Measurements from ENCODE around the gene SPAG6. TPM values are rescaled to one million over a fixed set of nuclear protein-coding genes. Genes with fewer than 3 reads are reported as not detected.

Gene SPAG6
- total and polyA plus RNA-seq, 12 donors: 0.01 TPM; not detected in 11

DNA sequence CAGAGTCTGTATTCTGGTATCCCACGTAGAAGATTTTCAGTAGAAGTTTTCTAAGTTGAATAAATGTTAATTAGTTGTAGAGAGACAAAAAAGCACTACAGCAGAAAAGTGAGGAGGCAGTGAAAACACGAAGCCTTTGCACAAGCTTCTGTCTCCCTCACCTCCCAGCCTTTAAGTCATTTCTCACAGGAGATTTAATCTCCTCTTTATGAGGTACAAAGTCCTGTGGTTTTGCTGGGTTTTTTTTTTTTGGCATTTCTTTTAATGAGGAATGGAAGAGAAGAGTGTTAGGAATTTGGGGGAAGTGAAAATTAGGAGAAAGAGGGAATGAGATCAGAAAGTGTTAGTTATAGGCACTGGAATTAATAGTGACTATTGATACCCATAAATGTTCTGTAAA lies 21.5 kb downstream of the SPAG6 start:
- DNase-seq (no peak), ATAC-seq (no peak)
- WGBS, 2 donors: 52 to 55% methylated on average over 2 of the region's 2 CpGs
- intact Hi-C loops (cut with DNase I): no loop called here
- Histone ChIP-seq H3K27me3 (peaks cover 0 to 21% (median 5%) of the 10 kb centered on the region in 7 donors), H3K4me3 (no peak overlapping the region), H3K4me1 (peaks cover 0 to 13% (median 0%) of the 10 kb centered on the region in 9 donors), H3K36me3 (no peaks in the 10 kb centered on the region), H3K9me3 (no peaks in the 10 kb centered on the region), H3K27ac (no peak overlapping the region)
- no peak for TF ChIP-seq CTCF (IDR thresholded peaks at IDR 0.05)

GRCh38 chr10:22367471-22367870 lies 22.2 kb downstream of the SPAG6 start:
- ATAC-seq (no peak), DNase-seq (no peak)
- Histone ChIP-seq H3K4me3 (no peak overlapping the region), H3K27me3 (peaks cover 0 to 20% (median 4%) of the 10 kb centered on the region in 7 donors), H3K9me3 (no peaks in the 10 kb centered on the region), H3K4me1 (peaks cover 0 to 13% (median 0%) of the 10 kb centered on the region in 9 donors), H3K27ac (no peak overlapping the region), H3K36me3 (no peaks in the 10 kb centered on the region)
- no peak for TF ChIP-seq CTCF (IDR thresholded peaks at IDR 0.05)
- 87 to 96% methylated on average over 1 of the region's 1 CpG for whole genome bisulfite sequencing, 2 donors
- intact Hi-C loops (cut with DNase I): no loop called here

DNA sequence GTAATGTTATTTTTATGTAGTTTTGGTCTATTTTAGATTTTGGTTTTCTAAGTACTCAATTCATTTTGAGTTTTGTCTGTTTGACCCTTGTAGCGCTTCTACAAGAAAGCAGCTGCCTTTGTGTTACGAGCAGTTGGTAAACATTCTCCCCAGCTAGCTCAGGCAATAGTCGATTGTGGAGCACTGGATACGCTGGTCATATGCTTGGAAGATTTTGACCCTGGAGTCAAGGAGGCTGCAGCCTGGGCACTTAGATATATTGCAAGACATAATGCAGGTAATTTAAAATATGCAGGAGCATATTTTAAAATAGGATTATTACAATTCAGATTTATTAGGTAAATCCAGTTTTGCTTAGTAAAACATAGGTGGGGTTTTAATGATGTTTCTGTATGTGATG lies 23.1 kb downstream of the SPAG6 start:
- Histone ChIP-seq H3K4me3 (no peak overlapping the region), H3K36me3 (no peaks in the 10 kb centered on the region), H3K27me3 (peaks cover 0 to 12% (median 0%) of the 10 kb centered on the region in 7 donors), H3K4me1 (peaks cover 0 to 13% (median 0%) of the 10 kb centered on the region in 9 donors), H3K27ac (no peak overlapping the region), H3K9me3 (no peaks in the 10 kb centered on the region)
- DNase-seq: no peak
- ATAC-seq: no peak
- no peak for TF ChIP-seq CTCF (IDR thresholded peaks at IDR 0.05)
- 95 to 96% methylated on average over 4 of the region's 4 CpGs for WGBS, 2 donors
- intact Hi-C loops (cut with DNase I): no loop called here

DNA sequence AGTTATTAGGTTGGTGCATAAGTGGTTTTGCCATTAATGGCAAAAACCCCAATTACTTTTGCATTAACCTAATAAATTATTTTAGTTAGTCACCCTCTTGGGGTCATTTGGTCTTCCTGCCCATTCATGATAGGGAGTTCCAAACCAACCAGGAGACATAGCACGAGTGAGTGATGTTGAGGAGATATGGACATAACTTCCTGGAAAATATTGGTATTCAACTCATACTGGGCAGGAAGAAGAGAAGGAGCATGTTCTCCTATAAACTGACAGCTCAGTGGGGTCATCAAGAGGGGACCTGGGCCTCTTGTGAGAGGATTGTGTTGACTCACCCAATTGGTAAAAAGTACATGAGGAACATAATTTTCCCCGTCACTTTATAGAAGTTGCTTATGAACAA lies 23.7 kb downstream of the SPAG6 start:
- Histone ChIP-seq H3K27ac (no peak overlapping the region), H3K4me3 (no peak overlapping the region), H3K9me3 (no peaks in the 10 kb centered on the region), H3K4me1 (peaks cover 0 to 13% (median 0%) of the 10 kb centered on the region in 9 donors), H3K36me3 (no peaks in the 10 kb centered on the region), H3K27me3 (peaks cover 0 to 11% (median 0%) of the 10 kb centered on the region in 7 donors)
- no peak for ATAC-seq
- no peak for TF ChIP-seq CTCF (IDR thresholded peaks at IDR 0.05)
- intact Hi-C loops (cut with DNase I): no loop called here
- WGBS, 2 donors: 46 to 74% methylated on average over 2 of the region's 2 CpGs
- DNase-seq: no peak
